CD4-positive, CD25-positive, alpha-beta regulatory T cell (primary cell): ENCODE measurements around the gene PILRA. TPM values are rescaled to one million over a fixed set of nuclear protein-coding genes. Genes with fewer than 3 reads are reported as not detected.

Experiments used
- ATAC-seq, 2 donors: fragments of 150-1000 bp; cut with Tn5 transposase; one replicate each; pipeline ENCODE4 v1.10.0; 2021; ENCODE audit warnings: low read depth in 2 of 2, moderate number of reproducible peaks in 2 of 2, moderate library complexity in 1 of 2
- DNase-seq, 3 donors: peaks; one replicate each; pipeline versions ENCODE4 v3.0.0 to v3.0.0-alpha.2; 2012 to 2022; ENCODE audit warnings: mixed read lengths in 1 of 3
- H3K27ac ChIP-seq: one replicate; pipeline ENCODE4 v1.7.0; 2013; ENCODE audit warnings: mild to moderate bottlenecking, low read length; ENCODE audit not compliant: insufficient read depth, poor library complexity, severe bottlenecking
- H3K27me3 ChIP-seq: one replicate; pipeline ENCODE4 v1.7.0; 2013; ENCODE audit warnings: low read length; ENCODE audit not compliant: control insufficient read depth, insufficient read depth
- H3K36me3 ChIP-seq: one replicate; pipeline ENCODE4 v1.7.0; 2013; ENCODE audit warnings: mild to moderate bottlenecking, low read length, moderate library complexity; ENCODE audit not compliant: control insufficient read depth, insufficient read depth
- H3K4me1 ChIP-seq: 2 replicates; pipeline ENCODE4 v1.7.0; 2013; ENCODE audit warnings: mild to moderate bottlenecking, low read length; ENCODE audit not compliant: insufficient read depth, control insufficient read depth, poor library complexity, severe bottlenecking
- H3K4me3 ChIP-seq: one replicate; pipeline ENCODE4 v1.7.0; 2013; ENCODE audit warnings: low read depth, mild to moderate bottlenecking, low read length, moderate library complexity
- H3K9me3 ChIP-seq, 2 experiments: 1 replicate in 1 of 2; 2 replicates in 1 of 2; pipeline ENCODE4 v1.7.0; 2013; ENCODE audit warnings: low read length in 2 of 2, mild to moderate bottlenecking in 1 of 2, moderate library complexity in 1 of 2; ENCODE audit not compliant: control insufficient read depth in 2 of 2
- H3K27ac Mint-ChIP-seq, 3 donors: one replicate each; pipeline ENCODE4 v1.8.0; 2020 to 2022; ENCODE audit warnings: mild to moderate bottlenecking in 3 of 3, mixed read lengths in 3 of 3, moderate library complexity in 2 of 3
- H3K27me3 Mint-ChIP-seq: one replicate; pipeline ENCODE4 v1.8.0; 2022; ENCODE audit warnings: mild to moderate bottlenecking, mixed read lengths
- H3K36me3 Mint-ChIP-seq: one replicate; pipeline ENCODE4 v1.8.0; 2020; ENCODE audit warnings: mixed read lengths
- H3K4me1 Mint-ChIP-seq, 4 donors: one replicate each; pipeline ENCODE4 v1.8.0; 2020 to 2022; ENCODE audit warnings: mixed read lengths in 4 of 4, mild to moderate bottlenecking in 1 of 4
- H3K4me3 Mint-ChIP-seq, 4 donors: one replicate each; pipeline ENCODE4 v1.8.0; 2020 to 2022; ENCODE audit warnings: mild to moderate bottlenecking in 4 of 4, mixed read lengths in 4 of 4, moderate library complexity in 3 of 4
- H3K9me3 Mint-ChIP-seq, 7 donors: one replicate each; pipeline ENCODE4 v1.8.0; 2020 to 2022; ENCODE audit warnings: mixed read lengths in 7 of 7, mild to moderate bottlenecking in 3 of 7, moderate library complexity in 2 of 7
- polyA plus RNA-seq, 4 donors: library from polyadenylated mRNA; unstranded; fragments of 300-500 nt; fragmentation: Illumina TruSeq; gene quantifications; one replicate each; pipeline ENCODE4 v1.2.3, GENCODE V29; 2021
- total RNA-seq: library from RNA; stranded (reverse); gene quantifications from one replicate; pipeline ENCODE4 v1.2.3, GENCODE V29; 2022

PILRA gene
- total and polyA plus RNA-seq, 5 donors from 2014 or later: 0.17 to 13.2 (median 0.39) TPM; not detected in 2

DNA sequence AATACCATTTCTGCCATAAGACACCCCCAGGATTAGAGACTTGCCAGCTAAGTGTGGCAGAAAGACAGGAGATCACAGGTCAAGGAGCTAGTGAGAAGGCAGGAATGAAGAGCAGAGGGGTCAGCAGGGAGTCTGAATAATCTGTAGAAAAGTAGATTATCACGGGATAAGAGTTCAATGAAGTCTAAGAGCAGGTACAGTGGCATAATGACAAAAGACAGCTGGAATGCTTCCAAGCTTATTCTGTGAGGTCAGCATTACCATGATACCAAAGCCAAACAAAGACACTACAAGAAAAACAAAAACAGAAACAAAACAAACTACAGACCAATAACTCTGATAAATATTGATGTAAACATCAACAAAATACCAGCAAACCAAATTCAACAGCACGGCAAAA, 20.8 kb downstream of the PILRA start:
- ATAC-seq (no peak), DNase-seq (no peak)
- Histone ChIP-seq H3K9me3 (no peaks in the 10 kb centered on the region), H3K36me3 (no peaks in the 10 kb centered on the region), H3K27me3 (peaks cover 2% of the 10 kb centered on the region), H3K27ac (no peak overlapping the region), H3K4me3 (no peak overlapping the region), H3K4me1 (peaks cover 12% of the 10 kb centered on the region)
- H3K4me1 Mint-ChIP-seq: peaks cover 9 to 24% (median 13%) of the 10 kb centered on the region in 4 donors
- no peak overlapping the region for H3K4me3 Mint-ChIP-seq
- peaks cover 7% of the 10 kb centered on the region for H3K36me3 Mint-ChIP-seq
- H3K27ac Mint-ChIP-seq: no peak overlapping the region
- H3K27me3 Mint-ChIP-seq: peaks cover 19% of the 10 kb centered on the region
- no peaks in the 10 kb centered on the region for H3K9me3 Mint-ChIP-seq

DNA sequence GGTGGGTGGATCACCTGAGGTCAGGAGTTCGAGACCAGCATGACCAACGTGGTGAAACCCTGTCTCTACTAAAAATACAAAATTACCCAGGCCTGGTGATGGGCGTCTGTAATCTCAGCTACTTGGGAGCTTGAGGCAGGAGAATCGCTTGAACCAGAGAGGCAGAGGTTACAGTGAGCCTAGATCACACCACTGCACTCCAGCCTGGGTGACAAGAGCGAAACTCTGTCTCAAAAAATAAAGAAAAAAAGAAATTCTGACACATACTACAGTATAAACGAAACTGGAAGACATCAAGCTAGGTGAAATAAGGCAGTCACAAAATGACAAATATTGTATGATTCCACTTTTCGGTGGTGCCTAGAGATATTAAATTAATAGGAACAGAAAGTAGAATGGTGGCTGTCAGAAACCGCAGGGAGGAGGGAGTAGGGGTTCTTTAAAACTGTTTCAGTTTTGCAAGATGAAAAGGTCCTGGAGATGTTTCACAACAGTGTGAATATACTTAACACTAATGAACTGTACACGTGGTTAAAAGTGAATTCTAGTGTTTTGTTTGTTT, 23.2 kb downstream of the PILRA start:
- H3K36me3 Mint-ChIP-seq: peaks cover 4% of the 10 kb centered on the region
- H3K9me3 ChIP-seq: no peaks in the 10 kb centered on the region
- H3K4me1 Mint-ChIP-seq: peaks cover 9 to 24% (median 13%) of the 10 kb centered on the region in 4 donors
- no peak overlapping the region for H3K27ac ChIP-seq
- H3K27ac Mint-ChIP-seq: peak overlapping the region; percentile 84 to 92 (median 86)
- H3K4me1 ChIP-seq: peaks cover 12% of the 10 kb centered on the region
- H3K4me3 ChIP-seq: peak overlapping the region; percentile 75
- DNase-seq: peak in 2 of 3 donors; percentile 58 to 83
- peaks cover 21% of the 10 kb centered on the region for H3K27me3 Mint-ChIP-seq
- H3K27me3 ChIP-seq: peaks cover 2% of the 10 kb centered on the region
- no peaks in the 10 kb centered on the region for H3K9me3 Mint-ChIP-seq
- peak overlapping the region; percentile 29 to 86 (median 80) for H3K4me3 Mint-ChIP-seq
- no peaks in the 10 kb centered on the region for H3K36me3 ChIP-seq
- peak; percentile 83 to 85 for ATAC-seq

GRCh38 chr7:100397315-100398081, 24.2 kb downstream of the PILRA start:
- H3K4me3 ChIP-seq: no peak overlapping the region
- DNase-seq (no peak), ATAC-seq (no peak)
- H3K36me3 ChIP-seq: no peaks in the 10 kb centered on the region
- Mint-ChIP-seq H3K4me3 (peak overlapping the region in 2 of 4 donors; percentile 77 to 86), H3K9me3 (no peaks in the 10 kb centered on the region), H3K4me1 (peaks cover 9 to 24% (median 13%) of the 10 kb centered on the region in 4 donors), H3K27me3 (peaks cover 25% of the 10 kb centered on the region), H3K36me3 (peaks cover 4% of the 10 kb centered on the region), H3K27ac (peak overlapping the region in 2 of 3 donors; percentile 43 to 73)
- H3K4me1 ChIP-seq: peaks cover 12% of the 10 kb centered on the region
- H3K9me3 ChIP-seq: no peaks in the 10 kb centered on the region
- H3K27me3 ChIP-seq: peaks cover 2% of the 10 kb centered on the region
- no peak overlapping the region for H3K27ac ChIP-seq

DNA sequence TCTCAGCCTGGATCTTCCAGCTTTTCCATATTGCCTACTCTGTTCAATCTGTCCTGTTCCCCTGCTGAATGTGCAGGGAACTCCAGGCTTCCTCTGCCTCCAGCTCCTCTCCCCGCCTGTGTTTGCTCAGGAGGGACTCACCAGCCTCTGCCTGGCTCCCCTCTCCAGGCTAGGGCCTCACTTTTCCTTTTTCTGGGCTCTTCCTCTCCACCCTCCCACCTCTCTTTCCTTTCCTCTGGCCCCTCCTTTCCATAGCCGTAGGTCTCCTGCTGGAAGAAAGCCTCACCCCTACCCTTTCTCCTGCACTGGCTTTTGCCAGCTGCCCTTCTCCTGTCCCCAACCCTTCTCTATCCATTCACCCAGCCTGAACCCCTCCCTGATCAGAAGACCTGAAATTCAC, 25.0 kb downstream of the PILRA start:
- ATAC-seq (no peak), DNase-seq (no peak)
- peaks cover 12% of the 10 kb centered on the region for H3K4me1 ChIP-seq
- H3K9me3 ChIP-seq: no peaks in the 10 kb centered on the region
- no peak overlapping the region for H3K4me3 Mint-ChIP-seq
- H3K9me3 Mint-ChIP-seq: no peaks in the 10 kb centered on the region
- no peak overlapping the region for H3K27ac ChIP-seq
- no peaks in the 10 kb centered on the region for H3K36me3 ChIP-seq
- peaks cover 2% of the 10 kb centered on the region for H3K27me3 ChIP-seq
- H3K4me3 ChIP-seq: no peak overlapping the region
- H3K36me3 Mint-ChIP-seq: peaks cover 4% of the 10 kb centered on the region
- peaks cover 9 to 24% (median 13%) of the 10 kb centered on the region in 4 donors for H3K4me1 Mint-ChIP-seq
- H3K27ac Mint-ChIP-seq: peak overlapping the region in 2 of 3 donors; percentile 73 to 76
- H3K27me3 Mint-ChIP-seq: peaks cover 23% of the 10 kb centered on the region

- Histone ChIP-seq H3K4me1 (peaks cover 12% of the 10 kb centered on the region), H3K36me3 (no peaks in the 10 kb centered on the region), H3K27ac (no peak overlapping the region), H3K27me3 (no peaks in the 10 kb centered on the region), H3K9me3 (no peaks in the 10 kb centered on the region), H3K4me3 (no peak overlapping the region)
- DNase-seq (no peak), ATAC-seq (no peak)
- Mint-ChIP-seq H3K4me3 (no peak overlapping the region), H3K27ac (peak overlapping the region in 2 of 3 donors; percentile 8 to 18), H3K27me3 (peaks cover 27% of the 10 kb centered on the region), H3K9me3 (no peaks in the 10 kb centered on the region), H3K36me3 (peaks cover 9% of the 10 kb centered on the region), H3K4me1 (peaks cover 9 to 24% (median 13%) of the 10 kb centered on the region in 4 donors)
Measured at GRCh38 chr7:100400041-100400440, 26.8 kb downstream of the PILRA start.

DNA sequence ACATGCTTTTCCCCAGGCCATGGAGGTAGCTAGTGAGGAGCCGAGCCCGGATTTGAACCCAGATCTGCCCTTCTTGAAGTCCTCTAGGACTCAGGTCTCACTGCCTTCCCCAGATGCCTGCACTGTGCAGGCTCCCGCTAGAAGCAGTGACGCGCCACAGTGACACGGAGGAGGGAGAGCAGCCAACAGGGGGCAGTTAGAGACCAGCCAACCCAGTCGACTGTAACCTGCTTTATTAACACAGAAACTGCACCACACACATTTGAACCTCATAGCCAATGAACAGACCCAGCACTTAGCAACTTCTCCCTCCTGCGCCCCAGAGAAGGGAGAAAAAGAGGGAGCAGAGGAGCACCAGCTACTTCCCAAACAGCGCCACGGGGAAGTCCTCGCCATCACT, 27.4 kb downstream of the PILRA start:
- ATAC-seq: no peak
- peak overlapping the region in 1 of 3 donors; percentile 18 for H3K27ac Mint-ChIP-seq
- peaks cover 31% of the 10 kb centered on the region for H3K27me3 Mint-ChIP-seq

GRCh38 chr7:100401811-100402210, 28.5 kb downstream of the PILRA start:
- Histone ChIP-seq H3K4me1 (peaks cover 5% of the 10 kb centered on the region), H3K9me3 (no peaks in the 10 kb centered on the region), H3K27ac (no peak overlapping the region), H3K27me3 (peaks cover 2% of the 10 kb centered on the region), H3K4me3 (no peak overlapping the region), H3K36me3 (no peaks in the 10 kb centered on the region)
- ATAC-seq (no peak), DNase-seq (no peak)
- H3K36me3 Mint-ChIP-seq: peaks cover 12% of the 10 kb centered on the region
- no peak overlapping the region for H3K27ac Mint-ChIP-seq
- peaks cover 27% of the 10 kb centered on the region for H3K27me3 Mint-ChIP-seq
- H3K4me1 Mint-ChIP-seq: peaks cover 2 to 16% (median 5%) of the 10 kb centered on the region in 4 donors
- no peaks in the 10 kb centered on the region for H3K9me3 Mint-ChIP-seq
- no peak overlapping the region for H3K4me3 Mint-ChIP-seq

More for the DNA sequence above, 27.4 kb downstream of the PILRA start:
- Mint-ChIP-seq H3K4me3 (peak overlapping the region in 1 of 4 donors; percentile 51), H3K36me3 (peaks cover 9% of the 10 kb centered on the region), H3K9me3 (no peaks in the 10 kb centered on the region), H3K4me1 (peaks cover 7 to 24% (median 11%) of the 10 kb centered on the region in 4 donors)
- H3K36me3 ChIP-seq: no peaks in the 10 kb centered on the region
- peak in 2 of 3 donors; percentile 18 to 36 for DNase-seq
- H3K27ac ChIP-seq: no peak overlapping the region
- no peaks in the 10 kb centered on the region for H3K9me3 ChIP-seq
- H3K4me1 ChIP-seq: peaks cover 12% of the 10 kb centered on the region
- H3K27me3 ChIP-seq: no peaks in the 10 kb centered on the region
- H3K4me3 ChIP-seq: no peak overlapping the region
